ENCODE measurements around the gene ATP6V0A1. TPM values are rescaled to one million over a fixed set of nuclear protein-coding genes. Genes with fewer than 3 reads are reported as not detected.
"Not testable (repeated sequence)": the region's sequence is repeated elsewhere in the genome, so short reads cannot be mapped to it uniquely, and the experiment has no call there.

The ATP6V0A1 gene
- total RNA-seq, 3 donors from 2014 or later = 53.1 to 74.5 (median 60.0) TPM

- peak overlapping the region; percentile 76 to 88 for H3K27ac ChIP-seq
- TF ChIP-seq POLR2AphosphoS5 (IDR thresholded peaks at IDR 0.05) (no peak), POLR2A (IDR thresholded peaks at IDR 0.05) (no peak)
- TF ChIP-seq, protein P1, sequence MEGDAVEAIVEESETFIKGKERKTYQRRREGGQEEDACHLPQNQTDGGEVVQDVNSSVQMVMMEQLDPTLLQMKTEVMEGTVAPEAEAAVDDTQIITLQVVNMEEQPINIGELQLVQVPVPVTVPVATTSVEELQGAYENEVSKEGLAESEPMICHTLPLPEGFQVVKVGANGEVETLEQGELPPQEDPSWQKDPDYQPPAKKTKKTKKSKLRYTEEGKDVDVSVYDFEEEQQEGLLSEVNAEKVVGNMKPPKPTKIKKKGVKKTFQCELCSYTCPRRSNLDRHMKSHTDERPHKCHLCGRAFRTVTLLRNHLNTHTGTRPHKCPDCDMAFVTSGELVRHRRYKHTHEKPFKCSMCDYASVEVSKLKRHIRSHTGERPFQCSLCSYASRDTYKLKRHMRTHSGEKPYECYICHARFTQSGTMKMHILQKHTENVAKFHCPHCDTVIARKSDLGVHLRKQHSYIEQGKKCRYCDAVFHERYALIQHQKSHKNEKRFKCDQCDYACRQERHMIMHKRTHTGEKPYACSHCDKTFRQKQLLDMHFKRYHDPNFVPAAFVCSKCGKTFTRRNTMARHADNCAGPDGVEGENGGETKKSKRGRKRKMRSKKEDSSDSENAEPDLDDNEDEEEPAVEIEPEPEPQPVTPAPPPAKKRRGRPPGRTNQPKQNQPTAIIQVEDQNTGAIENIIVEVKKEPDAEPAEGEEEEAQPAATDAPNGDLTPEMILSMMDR (IDR thresholded peaks at IDR 0.05) = no peak
- intact Hi-C loops (cut with DNase I; ENCODE audit: low total_unique reads) = no loop called here
- no peaks in the 10 kb centered on the region for H3K27me3 ChIP-seq
- peaks cover 14 to 15% of the 10 kb centered on the region in 2 donors for H3K4me1 ChIP-seq
- peak overlapping the region in 2 of 3 donors; percentile 27 to 50 for H3K4me3 ChIP-seq
- no peaks in the 10 kb centered on the region for H3K36me3 ChIP-seq
- no peaks in the 10 kb centered on the region for H3K9me3 ChIP-seq
- no peak for DNase-seq (ENCODE audit: low spot score in 2 of 2)
These were observed 45.1 kb upstream of the ATP6V0A1 start for GRCh38 chr17:42413464-42414040.

GRCh38 chr17:42414704-42415409, 43.8 kb upstream of the ATP6V0A1 start:
- peak overlapping the region in 2 of 3 donors; percentile 27 to 50 for H3K4me3 ChIP-seq
- intact Hi-C loops (cut with DNase I; ENCODE audit: low total_unique reads) = no loop called here
- DNase-seq (ENCODE audit: low spot score in 2 of 2) = peak in 1 of 2 donors; percentile 61

GRCh38 chr17:42417981-42418380, 40.7 kb upstream of the ATP6V0A1 start:
- not testable (repeated sequence) for H3K4me3 ChIP-seq

More at GRCh38 chr17:42414704-42415409, 43.8 kb upstream of the ATP6V0A1 start:
- H3K27ac ChIP-seq = peak overlapping the region; percentile 76 to 88
- H3K9me3 ChIP-seq = no peaks in the 10 kb centered on the region
- peaks cover 14 to 15% of the 10 kb centered on the region in 2 donors for H3K4me1 ChIP-seq
- TF ChIP-seq POLR2AphosphoS5 (IDR thresholded peaks at IDR 0.05) = no peak
- TF ChIP-seq, protein P1 (IDR thresholded peaks at IDR 0.05) = no peak
- no peak for TF ChIP-seq POLR2A (IDR thresholded peaks at IDR 0.05)
- no peaks in the 10 kb centered on the region for H3K27me3 ChIP-seq
- no peaks in the 10 kb centered on the region for H3K36me3 ChIP-seq

GRCh38 chr17:42421136-42421506, 37.6 kb upstream of the ATP6V0A1 start:
- intact Hi-C loops (cut with DNase I; ENCODE audit: low total_unique reads) = no loop called here
- TF ChIP-seq, protein P1 (IDR thresholded peaks at IDR 0.05) = no peak
- no peak for TF ChIP-seq POLR2AphosphoS5 (IDR thresholded peaks at IDR 0.05)
- no peak for TF ChIP-seq POLR2A (IDR thresholded peaks at IDR 0.05)
- peaks cover 0 to 11% of the 10 kb centered on the region in 2 donors for H3K4me1 ChIP-seq

More at GRCh38 chr17:42417981-42418380, 40.7 kb upstream of the ATP6V0A1 start:
- DNase-seq (ENCODE audit: low spot score in 2 of 2); H3K36me3 ChIP-seq; H3K9me3 ChIP-seq; intact Hi-C loops (cut with DNase I; ENCODE audit: low total_unique reads); H3K27me3 ChIP-seq: not testable (repeated sequence)
- peaks cover 4 to 15% of the 10 kb centered on the region in 2 donors for H3K4me1 ChIP-seq
- peak overlapping the region in 1 of 2 donors; percentile 76 for H3K27ac ChIP-seq

GRCh38 chr17:42421507-42422338, 37.0 kb upstream of the ATP6V0A1 start:
- H3K4me1 ChIP-seq = peaks cover 0 to 11% of the 10 kb centered on the region in 2 donors
- TF ChIP-seq POLR2A (IDR thresholded peaks at IDR 0.05) (no peak), POLR2AphosphoS5 (IDR thresholded peaks at IDR 0.05) (no peak)
- TF ChIP-seq, protein P1 (IDR thresholded peaks at IDR 0.05) = no peak
- no peaks in the 10 kb centered on the region for H3K9me3 ChIP-seq
- H3K27me3 ChIP-seq = no peaks in the 10 kb centered on the region
- peak overlapping the region; percentile 80 to 98 (median 92) for H3K4me3 ChIP-seq
- H3K36me3 ChIP-seq = no peaks in the 10 kb centered on the region
- peak overlapping the region; percentile 93 to 95 for H3K27ac ChIP-seq
- intact Hi-C loops (cut with DNase I; ENCODE audit: low total_unique reads) = no loop called here
- DNase-seq (ENCODE audit: low spot score in 2 of 2) = peak in 1 of 2 donors; percentile 51

More at GRCh38 chr17:42421136-42421506, 37.6 kb upstream of the ATP6V0A1 start:
- H3K4me3 ChIP-seq = peak overlapping the region; percentile 80 to 98 (median 92)
- no peaks in the 10 kb centered on the region for H3K36me3 ChIP-seq
- H3K9me3 ChIP-seq = no peaks in the 10 kb centered on the region
- no peaks in the 10 kb centered on the region for H3K27me3 ChIP-seq
- no peak for DNase-seq (ENCODE audit: low spot score in 2 of 2)
- peak overlapping the region; percentile 93 to 95 for H3K27ac ChIP-seq
